AG04449 (cell line): ENCODE data around the gene PDP2.

Experiments
- CTCF ChIA-PET: fragments of 350-600 bp; formaldehyde crosslinking; extraction: SDS; loops from one replicate; lab custom pipeline; 2021; ENCODE audit warnings: antibody characterized with exemption; lab: Yijun Ruan, JAX
- POLR2A ChIA-PET: fragments of 400-600, 350-600 bp; formaldehyde crosslinking; extraction: SDS; loops from one replicate; lab custom pipeline; 2020; ENCODE audit warnings: antibody characterized with exemption, inconsistent platforms; lab: Yijun Ruan, JAX
- DNase-seq: peaks from one replicate; pipeline ENCODE4 v3.0.0-alpha.2; 2010; ENCODE audit warnings: low read depth, low spot score
- H3K4me3 ChIP-seq: 2 replicates; pipeline ENCODE4 v1.5.1; 2011; ENCODE audit warnings: low read depth, mild to moderate bottlenecking, control low read depth, low read length
- TF ChIP-seq, protein P1 (sequence below): IDR thresholded peaks from one replicate; pipeline ENCODE4 v1.5.1; 2011; ENCODE audit warnings: mild to moderate bottlenecking, moderate library complexity, low read length, control low read depth, inconsistent platforms; ENCODE audit not compliant: insufficient read depth; ENCODE audit errors: missing control alignments

The PDP2 gene

DNA sequence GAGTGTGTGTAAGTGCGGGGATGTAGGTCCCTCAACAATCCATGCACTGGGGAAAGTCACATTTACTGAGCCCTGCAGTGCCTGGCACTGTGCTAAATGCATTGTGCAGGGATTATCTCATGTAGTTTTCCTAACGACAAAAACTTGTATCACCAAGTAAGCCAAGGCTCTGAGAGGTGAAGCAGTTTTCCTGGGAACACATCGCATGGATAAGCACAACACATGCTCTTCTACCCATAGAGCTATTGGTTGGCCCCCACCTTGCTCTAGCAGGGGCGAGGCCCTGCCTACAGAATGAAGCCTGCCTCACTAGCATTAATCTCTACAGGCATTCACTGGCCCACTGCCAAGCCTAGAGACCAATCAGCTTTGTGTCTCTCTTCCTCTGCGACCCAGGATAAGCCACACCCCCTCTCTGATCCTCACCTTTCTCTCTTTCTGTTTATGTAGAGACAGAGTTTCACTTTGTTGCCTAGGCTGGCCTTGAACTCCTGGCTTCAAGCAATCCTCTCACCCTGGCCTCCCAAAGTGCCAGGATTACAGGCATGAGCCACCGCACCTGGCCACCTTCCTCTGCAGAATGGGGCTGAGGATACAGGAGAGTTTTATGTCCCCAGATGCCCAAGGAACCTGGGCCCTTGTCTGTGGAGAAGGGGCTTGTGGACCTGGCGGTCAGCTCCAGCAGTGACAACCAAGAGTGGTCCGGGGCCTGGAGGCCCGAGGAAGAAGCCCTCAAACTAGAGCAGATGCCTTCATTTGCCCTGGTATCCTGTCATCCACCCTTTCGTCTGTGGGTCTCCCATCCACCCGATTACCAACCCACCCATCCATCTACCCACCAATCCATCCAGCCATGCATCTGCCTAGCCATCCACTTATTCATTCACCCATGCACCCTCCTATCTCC is 25.6 kb downstream of the PDP2 start:
- no peak overlapping the region for H3K4me3 ChIP-seq
- DNase-seq, result no peak
- TF ChIP-seq, protein P1, sequence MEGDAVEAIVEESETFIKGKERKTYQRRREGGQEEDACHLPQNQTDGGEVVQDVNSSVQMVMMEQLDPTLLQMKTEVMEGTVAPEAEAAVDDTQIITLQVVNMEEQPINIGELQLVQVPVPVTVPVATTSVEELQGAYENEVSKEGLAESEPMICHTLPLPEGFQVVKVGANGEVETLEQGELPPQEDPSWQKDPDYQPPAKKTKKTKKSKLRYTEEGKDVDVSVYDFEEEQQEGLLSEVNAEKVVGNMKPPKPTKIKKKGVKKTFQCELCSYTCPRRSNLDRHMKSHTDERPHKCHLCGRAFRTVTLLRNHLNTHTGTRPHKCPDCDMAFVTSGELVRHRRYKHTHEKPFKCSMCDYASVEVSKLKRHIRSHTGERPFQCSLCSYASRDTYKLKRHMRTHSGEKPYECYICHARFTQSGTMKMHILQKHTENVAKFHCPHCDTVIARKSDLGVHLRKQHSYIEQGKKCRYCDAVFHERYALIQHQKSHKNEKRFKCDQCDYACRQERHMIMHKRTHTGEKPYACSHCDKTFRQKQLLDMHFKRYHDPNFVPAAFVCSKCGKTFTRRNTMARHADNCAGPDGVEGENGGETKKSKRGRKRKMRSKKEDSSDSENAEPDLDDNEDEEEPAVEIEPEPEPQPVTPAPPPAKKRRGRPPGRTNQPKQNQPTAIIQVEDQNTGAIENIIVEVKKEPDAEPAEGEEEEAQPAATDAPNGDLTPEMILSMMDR, result no peak
- CTCF ChIA-PET, result interaction anchor here (0.7 to 24.6 kb wide), 8 partner anchors 9 to 38 kb away, joined by 3 to 350 read pairs (median 4); partner anchors contain the start of genes CDH16 and RRAD
- POLR2A ChIA-PET, result no interaction called here

DNA sequence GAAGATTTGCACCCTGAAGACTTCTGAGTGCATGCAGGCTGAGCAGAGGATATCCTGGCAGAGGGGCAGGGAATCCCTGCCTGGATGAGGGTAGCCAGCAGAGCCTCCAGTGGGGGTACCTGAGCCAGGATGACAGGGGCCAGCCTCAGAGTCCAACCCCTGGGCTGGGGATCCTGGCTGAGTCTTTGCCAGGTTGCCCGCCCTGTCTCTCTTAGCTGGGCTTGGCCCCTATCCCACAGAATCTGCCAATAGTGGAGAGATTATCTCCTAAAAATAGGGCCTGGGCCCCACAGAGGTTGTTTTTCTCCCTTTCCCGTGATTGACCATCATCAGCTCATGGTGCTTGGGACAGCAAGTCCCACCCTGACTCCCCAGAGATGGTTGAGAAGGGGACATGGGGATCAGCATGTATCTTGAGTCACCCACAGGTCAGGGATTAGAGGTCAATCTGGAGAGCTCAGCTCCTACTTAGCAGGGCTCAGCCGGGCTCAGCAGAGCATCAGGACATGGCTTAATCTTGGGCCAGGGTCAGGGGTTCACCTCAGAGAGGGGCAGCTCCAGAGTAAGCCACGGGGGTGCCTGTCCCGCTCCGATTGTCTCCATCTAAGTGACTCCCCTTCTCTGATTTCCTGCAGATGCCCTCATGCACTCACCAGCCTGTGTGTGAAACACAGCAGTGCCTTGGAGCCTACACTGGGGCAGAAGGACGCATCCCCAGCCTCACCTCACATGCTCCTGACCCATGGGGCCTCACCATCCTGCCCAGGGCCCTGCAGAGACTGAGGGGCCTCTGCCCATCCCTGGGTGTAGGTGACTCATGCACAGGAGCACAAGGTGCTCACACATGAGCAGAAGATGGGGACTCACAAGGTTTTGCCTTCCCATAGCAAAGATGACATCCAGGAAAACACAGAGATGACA is 26.9 kb downstream of the PDP2 start:
- POLR2A ChIA-PET, result no interaction called here
- H3K4me3 ChIP-seq, result no peak overlapping the region
- DNase-seq, result no peak
- CTCF ChIA-PET, result interaction anchor here (0.7 to 24.6 kb wide), 5 partner anchors 10 to 34 kb away, joined by 3 to 350 read pairs (median 5); partner anchors contain the start of genes CDH16 and RRAD
- TF ChIP-seq, protein P1, result no peak

DNA sequence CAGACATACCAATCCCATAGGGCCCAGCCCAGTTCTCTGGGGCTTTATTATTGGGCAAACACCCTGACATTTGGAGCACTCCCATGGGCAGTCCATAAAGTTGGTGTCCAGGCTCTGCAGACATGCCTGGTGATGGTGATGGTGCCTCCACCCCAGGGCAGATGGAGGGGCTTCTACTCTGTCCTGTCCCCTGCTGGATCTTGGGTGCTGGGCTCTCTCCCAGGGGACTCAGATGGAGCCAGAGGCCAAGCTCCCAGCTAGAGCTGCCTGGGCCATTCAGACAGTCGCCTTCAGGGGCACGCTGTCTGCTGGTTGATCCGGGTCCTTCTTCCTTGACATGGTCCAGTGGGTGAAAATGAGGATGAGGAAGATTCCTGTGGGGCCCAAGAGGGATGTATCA is 27.8 kb downstream of the PDP2 start:
- CTCF ChIA-PET, result interaction anchor here (7.9 to 24.6 kb wide), 2 partner anchors 11 to 14 kb away, joined by 66 to 350 read pairs; partner anchors contain the start of genes CDH16 and RRAD
- no peak overlapping the region for H3K4me3 ChIP-seq
- TF ChIP-seq, protein P1, result no peak
- POLR2A ChIA-PET, result no interaction called here
- no peak for DNase-seq

DNA sequence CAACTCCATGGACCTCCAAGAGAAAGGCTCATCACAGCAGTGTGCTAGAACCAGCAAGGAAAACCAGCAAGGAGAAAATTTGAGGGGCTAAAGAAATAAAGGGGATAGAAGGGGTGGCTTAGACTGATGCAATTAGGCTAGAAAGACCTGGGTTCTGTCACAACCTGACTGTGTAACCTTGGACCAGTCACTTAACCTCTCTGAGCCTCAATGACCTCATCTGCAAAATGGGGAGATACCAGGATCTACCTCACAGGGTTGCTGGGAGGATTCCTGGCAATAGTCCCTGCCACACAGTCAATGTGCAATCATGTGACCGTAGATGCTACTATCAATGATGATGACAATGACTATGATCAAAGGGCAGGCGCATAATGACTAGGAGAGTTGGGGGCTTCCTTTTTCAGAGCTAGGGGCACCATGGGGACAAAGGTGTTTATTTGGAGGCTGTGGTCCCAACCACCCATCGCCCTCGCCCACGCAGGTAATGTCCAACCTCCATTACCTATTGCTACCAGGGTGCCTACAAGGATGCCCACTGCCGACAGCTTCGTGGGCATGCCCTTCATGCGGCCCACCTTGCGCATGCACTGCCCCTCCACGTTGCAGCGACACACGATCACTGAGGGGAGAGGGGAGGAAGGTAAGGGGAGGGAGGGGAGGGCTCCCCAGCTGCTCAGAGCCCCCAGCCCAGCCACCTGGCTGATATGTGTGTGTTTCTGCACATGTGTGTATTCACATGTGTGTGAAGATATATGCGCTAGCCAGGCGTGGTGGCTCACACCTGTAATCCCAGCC is 28.6 kb downstream of the PDP2 start:
- ChIA-PET POLR2A (no interaction called here), CTCF (interaction anchor here (0.6 to 24.6 kb wide), 6 partner anchors 8 to 749 kb away, joined by 3 to 350 read pairs (median 10); partner anchors contain the start of genes CDH16 and RRAD)
- no peak for DNase-seq

More for the DNA sequence above, 28.6 kb downstream of the PDP2 start:
- TF ChIP-seq, protein P1, result no peak
- H3K4me3 ChIP-seq, result no peak overlapping the region
